Liver (tissue), 9 donors: ENCODE data around the gene KCNMA1. TPM values are rescaled to one million over a fixed set of nuclear protein-coding genes. Genes with fewer than 3 reads are reported as not detected.

Source experiments
- DNase-seq: peaks from one replicate; pipeline ENCODE4 v3.0.0-alpha.2; 2017; ENCODE audit warnings: low spot score
- H3K27ac ChIP-seq, 2 donors: one replicate each; pipeline ENCODE4 v1.7.0; 2013; ENCODE audit warnings: inconsistent platforms in 2 of 2, low read length in 2 of 2, control low read depth in 1 of 2, low read depth in 1 of 2, mild to moderate bottlenecking in 1 of 2
- H3K27me3 ChIP-seq, 4 donors: one replicate each; pipeline versions ENCODE4 v1.6.1 to v1.7.0; 2013; ENCODE audit warnings: low read length in 3 of 4, inconsistent platforms in 1 of 4, mild to moderate bottlenecking in 1 of 4, moderate library complexity in 1 of 4; ENCODE audit not compliant: control insufficient read depth in 4 of 4, insufficient read depth in 4 of 4
- H3K36me3 ChIP-seq, 4 donors: one replicate each; pipeline versions ENCODE4 v1.6.1 to v1.7.0; 2013; ENCODE audit warnings: low read length in 3 of 4, mild to moderate bottlenecking in 3 of 4, low read depth in 1 of 4, moderate library complexity in 1 of 4; ENCODE audit not compliant: control insufficient read depth in 4 of 4, insufficient read depth in 3 of 4
- H3K4me1 ChIP-seq, 4 donors: one replicate each; pipeline versions ENCODE4 v1.6.1 to v1.7.0; 2013; ENCODE audit warnings: low read length in 3 of 4, mild to moderate bottlenecking in 3 of 4, moderate library complexity in 1 of 4; ENCODE audit not compliant: control insufficient read depth in 4 of 4, insufficient read depth in 4 of 4
- H3K4me3 ChIP-seq, 3 donors: one replicate each; pipeline versions ENCODE4 v1.6.1 to v1.7.0; 2013; ENCODE audit warnings: low read length in 3 of 3, control low read depth in 1 of 3, low read depth in 1 of 3, mild to moderate bottlenecking in 1 of 3
- H3K9ac ChIP-seq, 2 donors: one replicate each; pipeline ENCODE4 v1.7.0; 2013; ENCODE audit warnings: low read length in 2 of 2, mild to moderate bottlenecking in 2 of 2, moderate library complexity in 2 of 2, control low read depth in 1 of 2, low read depth in 1 of 2
- H3K9me3 ChIP-seq, 4 donors: one replicate each; pipeline versions ENCODE4 v1.6.1 to v1.7.0; 2013; ENCODE audit warnings: low read length in 3 of 4; ENCODE audit not compliant: control insufficient read depth in 4 of 4
- ATF3 ChIP-seq: IDR thresholded peaks from 2 replicates; pipeline ENCODE4 v1.6.1; 2016; ENCODE audit warnings: antibody characterized with exemption
- CTCF ChIP-seq: fragments of 150-350 bp; IDR thresholded peaks from 2 replicates; pipeline ENCODE4 v1.5.1; 2017; ENCODE audit warnings: improper control_type of control experiment, low read depth, low read length; ENCODE audit not compliant: missing input control
- EGR1 ChIP-seq, 2 donors: IDR thresholded peaks; 2 replicates each; pipeline ENCODE4 v1.6.1; 2016 to 2018; ENCODE audit warnings: antibody characterized with exemption in 2 of 2, low read depth in 2 of 2
- FOXA1 ChIP-seq: IDR thresholded peaks from 2 replicates; pipeline ENCODE4 v1.6.1; 2016; ENCODE audit warnings: antibody characterized with exemption
- FOXA2 ChIP-seq: IDR thresholded peaks from 2 replicates; pipeline ENCODE4 v1.6.1; 2016; ENCODE audit warnings: antibody characterized with exemption
- GABPA ChIP-seq, 2 donors: IDR thresholded peaks in 1 of 2; conservative IDR thresholded peaks in 1 of 2; 2 replicates each; pipeline ENCODE4 v1.6.1; 2016; ENCODE audit warnings: antibody characterized with exemption in 2 of 2, mild to moderate bottlenecking in 1 of 2, moderate library complexity in 1 of 2
- RAD21 ChIP-seq, 2 donors: IDR thresholded peaks; 2 replicates each; pipeline ENCODE4 v1.6.1; 2016; ENCODE audit warnings: antibody characterized with exemption in 2 of 2, mild to moderate bottlenecking in 2 of 2
- REST ChIP-seq: IDR thresholded peaks from 2 replicates; pipeline ENCODE4 v1.6.1; 2016; ENCODE audit warnings: antibody characterized with exemption, mild to moderate bottlenecking
- RXRA ChIP-seq, 2 donors: IDR thresholded peaks; 2 replicates each; pipeline ENCODE4 v1.6.1; 2017 to 2018; ENCODE audit warnings: antibody characterized with exemption in 2 of 2, mild to moderate bottlenecking in 1 of 2
- YY1 ChIP-seq: IDR thresholded peaks from 2 replicates; pipeline ENCODE4 v1.6.1; 2016; ENCODE audit warnings: antibody characterized with exemption, mild to moderate bottlenecking
- WGBS: extraction: QIAGEN DNeasy Blood & Tissue Kit; methylation state at CpG from one replicate; pipeline ENCODE4 v1.1.7; 2013; 5-methylcytosine and 5-hydroxymethylcytosine counted together
- polyA plus RNA-seq, 2 donors: library from polyadenylated mRNA; stranded (reverse) in 1 of 2; unstranded in 1 of 2; fragments of 200-250 nt in 1 of 2; fragments of >200 nt in 1 of 2; fragmentation: Nextera tagmentation in 1 of 2; extraction: Ambion mirVana in 1 of 2; gene quantifications; one replicate each; pipeline versions ENCODE4 v1.2.1 to v1.2.3, GENCODE V29; 2013 to 2015
- total RNA-seq, 2 donors: library from RNA; depleted of rRNA; stranded (reverse); fragments of >200 nt; gene quantifications; one replicate each; pipeline ENCODE4 v1.2.3, GENCODE V29; 2014
- TF ChIP-seq, protein P1 (sequence below): IDR thresholded peaks from 2 replicates; pipeline ENCODE4 v1.6.1; 2016; ENCODE audit warnings: antibody characterized with exemption
- donor health status: healthy.
- donor health status: healthy.
- donor health status: healthy.
- donor health status: healthy.
- donor health status: healthy.

Gene KCNMA1
- total and polyA plus RNA-seq, 4 donors, result 2.5 to 9.7 (median 4.7) TPM

- DNase-seq, result no peak
- H3K27ac ChIP-seq, result no peak overlapping the region
- WGBS, result 96% methylated on average over 2 of the region's 2 CpGs
- H3K9me3 ChIP-seq, result no peaks in the 10 kb centered on the region
- no peaks in the 10 kb centered on the region for H3K36me3 ChIP-seq
- H3K27me3 ChIP-seq, result no peaks in the 10 kb centered on the region
- no peak overlapping the region for H3K4me3 ChIP-seq
- TF ChIP-seq CTCF (no peak), RAD21 (IDR thresholded peaks at IDR 0.05) (no peak), FOXA1 (no peak), EGR1 (IDR thresholded peaks at IDR 0.05; ENCODE audit: low read depth in 2 of 2) (no peak)
- no peak overlapping the region for H3K9ac ChIP-seq
- H3K4me1 ChIP-seq, result no peaks in the 10 kb centered on the region
Measured at GRCh38 chr10:77673101-77673500, 35.5 kb upstream of the KCNMA1 start.

- no peaks in the 10 kb centered on the region for H3K27me3 ChIP-seq
- H3K9ac ChIP-seq, result no peak overlapping the region
- no peaks in the 10 kb centered on the region for H3K9me3 ChIP-seq
- no peak overlapping the region for H3K4me3 ChIP-seq
- no peaks in the 10 kb centered on the region for H3K36me3 ChIP-seq
- no peak for DNase-seq
- 87% methylated on average over 10 of the region's 10 CpGs for WGBS
- H3K4me1 ChIP-seq, result no peaks in the 10 kb centered on the region
- no peak for TF ChIP-seq FOXA2
- TF ChIP-seq, protein P1, sequence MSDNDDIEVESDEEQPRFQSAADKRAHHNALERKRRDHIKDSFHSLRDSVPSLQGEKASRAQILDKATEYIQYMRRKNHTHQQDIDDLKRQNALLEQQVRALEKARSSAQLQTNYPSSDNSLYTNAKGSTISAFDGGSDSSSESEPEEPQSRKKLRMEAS, result no peak
- no peak for TF ChIP-seq EGR1 (IDR thresholded peaks at IDR 0.05; ENCODE audit: low read depth in 2 of 2)
- TF ChIP-seq YY1, result no peak
- no peak for TF ChIP-seq REST
- no peak for TF ChIP-seq ATF3
- no peak for TF ChIP-seq CTCF
- no peak for TF ChIP-seq GABPA (IDR thresholded peaks at IDR 0.05 in 1 of 2, conservative IDR thresholded peaks at IDR 0.05 in 1 of 2)
- no peak for TF ChIP-seq RXRA (IDR thresholded peaks at IDR 0.05)
- no peak overlapping the region for H3K27ac ChIP-seq
Measured at GRCh38 chr10:77671594-77672252, 34.1 kb upstream of the KCNMA1 start.
